Left ventricle myocardium inferior (tissue), 1 donor: ENCODE measurements around the gene GPRIN3. TPM values are rescaled to one million over a fixed set of nuclear protein-coding genes. Genes with fewer than 3 reads are reported as not detected.

Experiments
- DNase-seq: peaks from one replicate; pipeline ENCODE4 v3.0.0-alpha.2; 2020
- H3K27ac ChIP-seq: fragments of 200-600 bp; replicated peaks from 2 replicates; pipeline ENCODE4 v1.8.0; 2021
- H3K27me3 ChIP-seq: fragments of 200-600 bp; 2 replicates; pipeline ENCODE4 v1.8.0; 2021; ENCODE audit warnings: low read depth
- H3K36me3 ChIP-seq: fragments of 200-600 bp; 2 replicates; pipeline ENCODE4 v1.8.0; 2021
- H3K4me1 ChIP-seq: fragments of 200-600 bp; 2 replicates; pipeline ENCODE4 v1.8.0; 2021
- H3K4me3 ChIP-seq: fragments of 200-600 bp; 2 replicates; pipeline ENCODE4 v1.8.0; 2021; ENCODE audit warnings: mild to moderate bottlenecking, moderate library complexity
- H3K9me3 ChIP-seq: fragments of 200-600 bp; replicated peaks from 2 replicates; pipeline ENCODE4 v1.8.0; 2021
- intact Hi-C: fragments of 100-400 bp; cut with micrococcal nuclease; formaldehyde crosslinking; loops from one replicate; pipeline ENCODE4 v1.11.0; 2022
- total RNA-seq: library from RNA; stranded (reverse); fragmentation: NEBNext Ultra II Directional; extraction: Animal tissue kit (Norgen Biotek cat#: 25700); gene quantifications from one replicate; pipeline ENCODE4 v1.2.1, GENCODE V29; 2021
- TF ChIP-seq, protein P1 (sequence below): fragments of 200-600 bp; IDR thresholded peaks from 2 replicates; pipeline ENCODE4 v1.8.0; 2021; ENCODE audit warnings: antibody characterized with exemption, mild to moderate bottlenecking, borderline replicate concordance
- donor health status: DM: no; HTN: yes; CAD: no; lungs with severe emphysema.

Gene GPRIN3
- total RNA-seq, 1 donor from 2014 or later = 9.0 TPM

DNA sequence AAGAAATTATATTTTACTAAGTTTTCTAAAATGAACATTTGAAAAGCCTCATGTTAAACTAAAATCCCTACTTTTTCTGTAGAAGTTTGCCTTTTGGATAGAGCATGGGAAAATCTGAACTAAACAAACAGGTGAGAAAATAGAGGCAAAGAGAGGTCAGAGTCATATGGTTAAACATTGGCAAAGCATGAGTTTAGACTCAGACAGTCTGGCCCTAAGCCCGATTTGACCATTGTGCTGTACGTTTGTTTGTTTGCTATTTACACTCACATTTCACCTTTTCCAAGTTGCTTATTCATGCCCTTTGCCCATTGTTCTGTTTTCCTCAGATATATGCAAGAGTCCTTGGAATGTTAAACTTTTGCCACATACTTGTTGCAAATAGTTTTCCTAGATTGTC lies 110.9 kb downstream of the GPRIN3 start:
- no peaks in the 10 kb centered on the region for H3K4me1 ChIP-seq
- H3K27me3 ChIP-seq = no peaks in the 10 kb centered on the region
- TF ChIP-seq, protein P1, sequence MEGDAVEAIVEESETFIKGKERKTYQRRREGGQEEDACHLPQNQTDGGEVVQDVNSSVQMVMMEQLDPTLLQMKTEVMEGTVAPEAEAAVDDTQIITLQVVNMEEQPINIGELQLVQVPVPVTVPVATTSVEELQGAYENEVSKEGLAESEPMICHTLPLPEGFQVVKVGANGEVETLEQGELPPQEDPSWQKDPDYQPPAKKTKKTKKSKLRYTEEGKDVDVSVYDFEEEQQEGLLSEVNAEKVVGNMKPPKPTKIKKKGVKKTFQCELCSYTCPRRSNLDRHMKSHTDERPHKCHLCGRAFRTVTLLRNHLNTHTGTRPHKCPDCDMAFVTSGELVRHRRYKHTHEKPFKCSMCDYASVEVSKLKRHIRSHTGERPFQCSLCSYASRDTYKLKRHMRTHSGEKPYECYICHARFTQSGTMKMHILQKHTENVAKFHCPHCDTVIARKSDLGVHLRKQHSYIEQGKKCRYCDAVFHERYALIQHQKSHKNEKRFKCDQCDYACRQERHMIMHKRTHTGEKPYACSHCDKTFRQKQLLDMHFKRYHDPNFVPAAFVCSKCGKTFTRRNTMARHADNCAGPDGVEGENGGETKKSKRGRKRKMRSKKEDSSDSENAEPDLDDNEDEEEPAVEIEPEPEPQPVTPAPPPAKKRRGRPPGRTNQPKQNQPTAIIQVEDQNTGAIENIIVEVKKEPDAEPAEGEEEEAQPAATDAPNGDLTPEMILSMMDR = no peak
- no peak overlapping the region for H3K27ac ChIP-seq
- H3K9me3 ChIP-seq = no peaks in the 10 kb centered on the region
- no peak overlapping the region for H3K4me3 ChIP-seq
- no peaks in the 10 kb centered on the region for H3K36me3 ChIP-seq
- no peak for DNase-seq
- intact Hi-C loops = no loop called here

DNA sequence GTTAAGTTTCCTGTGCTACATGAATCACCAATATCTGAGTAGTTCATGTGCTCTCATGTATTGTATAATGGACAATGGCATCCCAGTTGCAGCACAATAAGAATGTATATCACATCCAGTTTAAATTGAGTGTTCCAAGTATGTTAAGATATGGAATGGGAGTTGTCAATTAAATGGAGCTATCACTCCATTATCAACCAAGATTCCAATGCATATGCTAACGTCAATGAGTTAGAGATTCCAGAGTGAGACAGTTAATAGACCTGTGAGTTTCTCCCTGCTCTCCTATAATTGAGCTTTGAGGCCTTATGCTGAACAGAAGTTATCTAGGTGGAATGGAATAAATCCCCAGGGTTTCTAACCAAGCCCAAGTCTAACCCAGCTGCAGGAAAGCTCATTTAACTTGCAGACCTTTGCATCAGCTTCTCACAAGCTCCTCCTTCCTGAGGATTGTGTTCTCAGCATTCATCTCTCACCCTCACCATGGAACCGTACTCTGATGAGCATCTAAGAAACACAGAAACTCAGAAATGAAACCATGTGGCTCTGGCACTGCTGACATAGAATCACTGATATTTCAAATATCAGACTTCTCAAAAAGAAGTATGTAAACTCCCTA lies 111.4 kb downstream of the GPRIN3 start:
- H3K27ac ChIP-seq = no peak overlapping the region
- H3K36me3 ChIP-seq = no peaks in the 10 kb centered on the region
- no peak for DNase-seq
- H3K4me3 ChIP-seq = no peak overlapping the region
- no peaks in the 10 kb centered on the region for H3K9me3 ChIP-seq
- H3K27me3 ChIP-seq = no peaks in the 10 kb centered on the region
- TF ChIP-seq, protein P1 = no peak
- intact Hi-C loops = no loop called here
- no peaks in the 10 kb centered on the region for H3K4me1 ChIP-seq

DNA sequence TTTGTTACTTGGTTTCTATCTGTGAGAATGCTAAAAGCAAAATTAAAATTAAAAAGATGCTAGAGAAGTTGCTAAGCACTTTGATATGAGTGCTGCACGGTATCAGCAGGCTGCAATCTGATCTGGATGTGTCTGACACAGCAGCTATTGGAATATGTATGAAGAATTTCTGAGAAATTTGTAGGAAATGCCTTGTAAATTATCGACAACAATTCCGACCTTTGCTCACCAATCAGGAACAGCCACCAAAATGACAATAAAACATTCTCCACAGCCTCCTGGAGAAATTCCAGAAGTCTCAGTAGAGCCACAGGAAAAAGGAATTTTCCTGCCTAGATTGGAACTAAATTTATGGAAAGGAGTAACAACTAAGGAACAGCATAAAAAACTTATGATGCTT lies 113.8 kb downstream of the GPRIN3 start:
- no peak overlapping the region for H3K4me3 ChIP-seq
- H3K27ac ChIP-seq = no peak overlapping the region
- intact Hi-C loops = no loop called here
- no peaks in the 10 kb centered on the region for H3K36me3 ChIP-seq
- H3K9me3 ChIP-seq = no peaks in the 10 kb centered on the region
- DNase-seq = no peak
- TF ChIP-seq, protein P1 = no peak
- H3K4me1 ChIP-seq = no peaks in the 10 kb centered on the region
- H3K27me3 ChIP-seq = no peaks in the 10 kb centered on the region

Other genes starting within 250 kb of the GPRIN3 start
- gene TIGD2, start 196.3 kb downstream of the GPRIN3 start, total RNA-seq = 2.0 TPM